ENCODE results near the gene MAD1L1.
A peak's percentile ranks its signal among the peaks of the same experiment; 100 is the strongest.

MAD1L1 gene

GRCh38 chr7:1968397-1969111 lies 264.2 kb downstream of the MAD1L1 start:
- Mint-ChIP-seq H3K4me3 (no peak overlapping the region), H3K27me3 (ENCODE audit: low read depth, poor library complexity) (no peaks in the 10 kb centered on the region), H3K27ac (no peak overlapping the region), H3K36me3 (ENCODE audit: low read depth) (peaks cover 41% of the 10 kb centered on the region), H3K9me3 (no peaks in the 10 kb centered on the region), H3K4me1 (peaks cover 22% of the 10 kb centered on the region)
- DNase-seq = no peak
- TF ChIP-seq CTCF (IDR thresholded peaks at IDR 0.05) = no peak

GRCh38 chr7:1967512-1968396 lies 265.0 kb downstream of the MAD1L1 start:
- Mint-ChIP-seq H3K4me3 (no peak overlapping the region), H3K27me3 (ENCODE audit: low read depth, poor library complexity) (no peaks in the 10 kb centered on the region), H3K4me1 (peaks cover 16% of the 10 kb centered on the region), H3K36me3 (ENCODE audit: low read depth) (peaks cover 40% of the 10 kb centered on the region), H3K27ac (peak overlapping the region; percentile 73), H3K9me3 (no peaks in the 10 kb centered on the region)
- DNase-seq = no peak
- no peak for TF ChIP-seq CTCF (IDR thresholded peaks at IDR 0.05)

GRCh38 chr7:1966631-1967200 lies 266.0 kb downstream of the MAD1L1 start:
- Mint-ChIP-seq H3K36me3 (ENCODE audit: low read depth) (peaks cover 48% of the 10 kb centered on the region), H3K4me1 (peaks cover 13% of the 10 kb centered on the region), H3K9me3 (peaks cover 10% of the 10 kb centered on the region), H3K27me3 (ENCODE audit: low read depth, poor library complexity) (no peaks in the 10 kb centered on the region), H3K27ac (peak overlapping the region; percentile 73), H3K4me3 (no peak overlapping the region)
- DNase-seq = no peak
- TF ChIP-seq CTCF (IDR thresholded peaks at IDR 0.05) = no peak

- TF ChIP-seq CTCF (IDR thresholded peaks at IDR 0.05) = no peak
- no peak for DNase-seq
- H3K27me3 Mint-ChIP-seq (ENCODE audit: low read depth, poor library complexity) = no peaks in the 10 kb centered on the region
- H3K4me1 Mint-ChIP-seq = peaks cover 13% of the 10 kb centered on the region
- no peak overlapping the region for H3K4me3 Mint-ChIP-seq
- H3K9me3 Mint-ChIP-seq = peaks cover 20% of the 10 kb centered on the region
- peak overlapping the region; percentile 73 for H3K27ac Mint-ChIP-seq
- H3K36me3 Mint-ChIP-seq (ENCODE audit: low read depth) = peaks cover 52% of the 10 kb centered on the region
Measured at GRCh38 chr7:1965579-1966294, 267.0 kb downstream of the MAD1L1 start.

GRCh38 chr7:1964913-1965578 lies 267.7 kb downstream of the MAD1L1 start:
- Mint-ChIP-seq H3K36me3 (ENCODE audit: low read depth) (peaks cover 56% of the 10 kb centered on the region), H3K27me3 (ENCODE audit: low read depth, poor library complexity) (no peaks in the 10 kb centered on the region), H3K4me1 (peaks cover 13% of the 10 kb centered on the region), H3K9me3 (peaks cover 21% of the 10 kb centered on the region), H3K4me3 (no peak overlapping the region), H3K27ac (no peak overlapping the region)
- TF ChIP-seq CTCF (IDR thresholded peaks at IDR 0.05) = no peak
- DNase-seq = no peak

Data from nephron progenitor cell (in vitro differentiated cells).